Endothelial cell of umbilical vein (primary cell): ENCODE measurements around the gene AURKA. TPM values are rescaled to one million over a fixed set of nuclear protein-coding genes. Genes with fewer than 3 reads are reported as not detected.
A peak's percentile ranks its signal among the peaks of the same experiment; 100 is the strongest.

ENCODE experiments used
- BruUV-seq: library from RNA; stranded (reverse); fragments of 400-500 nt; replicated peaks from 2 replicates; lab custom pipeline; 2021; lab: Mats Ljungman, UMichigan
- CTCF ChIA-PET: fragments of 300-600, 350-600 bp; sonication (Branson Sonifier 250); formaldehyde crosslinking; loops from one replicate; lab custom pipeline; 2021; ENCODE audit warnings: antibody characterized with exemption, inconsistent platforms; lab: Charles Lee
- POLR2A ChIA-PET: fragments of 300-600, 350-600 bp; sonication (Branson Sonifier 250); formaldehyde crosslinking; loops from one replicate; lab custom pipeline; 2021; ENCODE audit warnings: antibody characterized with exemption, inconsistent platforms; lab: Charles Lee
- DNase-seq: peaks from one replicate; pipeline ENCODE4 v3.0.0-alpha.2; 2011; ENCODE audit warnings: low read depth, low spot score
- FAIRE-seq: peaks from 2 replicates; lab custom pipeline; 2011; peaks lifted over from hg19 to GRCh38; lab: Jason Lieb, UNC
- H2AFZ ChIP-seq: 2 replicates; pipeline ENCODE4 v1.6.0; 2012; ENCODE audit warnings: low read depth, low read length, control low read depth, inconsistent platforms
- H3K27ac ChIP-seq: 2 replicates; pipeline ENCODE4 v1.5.1; 2011; ENCODE audit warnings: low read depth, mild to moderate bottlenecking, control low read depth, low read length, moderate library complexity; ENCODE audit not compliant: insufficient read depth
- H3K27me3 ChIP-seq, 2 experiments: 2 replicates each; pipeline versions ENCODE4 v1.6.0 to v1.6.1; 2011; ENCODE audit warnings: low read length in 2 of 2, mixed read lengths in 1 of 2; ENCODE audit not compliant: control insufficient read depth in 2 of 2, insufficient read depth in 2 of 2
- H3K36me3 ChIP-seq, 2 experiments: 2 replicates in 1 of 2; 3 replicates in 1 of 2; pipeline ENCODE4 v1.5.1; 2011; ENCODE audit warnings: low read length in 2 of 2, mild to moderate bottlenecking in 1 of 2, moderate library complexity in 1 of 2; ENCODE audit not compliant: control insufficient read depth in 2 of 2, insufficient read depth in 2 of 2; ENCODE audit errors: extremely low read depth in 1 of 2
- H3K4me1 ChIP-seq: 3 replicates; pipeline ENCODE4 v1.5.1; 2011; ENCODE audit warnings: mild to moderate bottlenecking, low read length; ENCODE audit not compliant: control insufficient read depth, insufficient read depth; ENCODE audit errors: extremely low read depth
- H3K4me2 ChIP-seq: 2 replicates; pipeline ENCODE4 v1.6.1; 2011; ENCODE audit warnings: low read length, control low read depth, mixed read lengths; ENCODE audit not compliant: insufficient read depth
- H3K4me3 ChIP-seq, 3 experiments: fragments of 200-600 bp in 1 of 3; sonication (generic), shearing (Covaris generic) in 1 of 3; replicated peaks in 1 of 3; 2 replicates each; pipeline ENCODE4 v1.5.1; 2011 to 2016; ENCODE audit warnings: control low read depth in 3 of 3, low read length in 3 of 3, mild to moderate bottlenecking in 2 of 3, inconsistent platforms in 1 of 3, low read depth in 1 of 3, moderate library complexity in 1 of 3; ENCODE audit not compliant: insufficient read depth in 1 of 3
- H3K79me2 ChIP-seq: 2 replicates; pipeline ENCODE4 v1.6.0; 2012; ENCODE audit warnings: low read length, inconsistent platforms; ENCODE audit not compliant: control insufficient read depth, insufficient read depth
- H3K9ac ChIP-seq: replicated peaks from 2 replicates; pipeline ENCODE3; 2011; ENCODE audit warnings: low read length, control low read depth; ENCODE audit not compliant: insufficient read depth; ENCODE audit errors: extremely low read depth
- H3K9me1 ChIP-seq: replicated peaks from 3 replicates; pipeline ENCODE4 v1.6.0; 2011; ENCODE audit warnings: mild to moderate bottlenecking, low read length; ENCODE audit not compliant: control insufficient read depth, insufficient read depth; ENCODE audit errors: extremely low read depth
- H3K9me3 ChIP-seq: replicated peaks from 2 replicates; pipeline ENCODE4 v1.5.1; 2012; ENCODE audit warnings: low read length, inconsistent platforms; ENCODE audit not compliant: control insufficient read depth, insufficient read depth
- H4K20me1 ChIP-seq: replicated peaks from 2 replicates; pipeline ENCODE3; 2011; ENCODE audit warnings: mild to moderate bottlenecking, low read length; ENCODE audit not compliant: control insufficient read depth, insufficient read depth; ENCODE audit errors: extremely low read depth
- FOS ChIP-seq: IDR thresholded peaks from 2 replicates; pipeline ENCODE4 v1.6.1; 2011; ENCODE audit warnings: mild to moderate bottlenecking, low read length, moderate library complexity, borderline replicate concordance; ENCODE audit not compliant: insufficient read depth
- JUN ChIP-seq: IDR thresholded peaks from 2 replicates; pipeline ENCODE4 v1.6.1; 2011; ENCODE audit warnings: borderline replicate concordance, low read depth; ENCODE audit not compliant: insufficient read length, insufficient read depth
- MYC ChIP-seq: IDR thresholded peaks from one replicate; pipeline ENCODE4 v1.6.1; 2011; ENCODE audit warnings: mild to moderate bottlenecking, low read depth, low read length
- POLR2AphosphoS5 ChIP-seq: IDR thresholded peaks from 2 replicates; pipeline ENCODE4 v1.6.1; 2012; ENCODE audit warnings: low read depth, mild to moderate bottlenecking, control low read depth, low read length, moderate library complexity; ENCODE audit not compliant: insufficient read depth
- dilution Hi-C: fragments of 300-500 bp; cut with MboI; formaldehyde crosslinking; loops from one replicate; pipeline ENCODE4 v1.15.0; 2019; ENCODE audit warnings: low sequenced_read_pairs; ENCODE audit not compliant: extremely low pct_ligation_motif_present
- intact Hi-C: fragments of 100-400 bp; cut with micrococcal nuclease; formaldehyde crosslinking; loops from one replicate; pipeline ENCODE4 v1.10.0; 2022
- polyA plus RNA-seq, 4 experiments: library from polyadenylated mRNA; depleted of rRNA in 3 of 4; stranded (reverse) in 3 of 4; unstranded in 1 of 4; fragments of >200 nt; gene quantifications; 2 replicates each; pipeline versions ENCODE4 v1.2.1 to v1.2.3, GENCODE V29; 2011 to 2012; ENCODE audit warnings: missing spikeins in 1 of 4
- total RNA-seq: library from RNA; stranded (reverse); gene quantifications from 2 replicates; pipeline ENCODE4 v1.2.3, GENCODE V29; 2021

Gene AURKA
- total and polyA plus RNA-seq, 2 donors (not counting 3 experiments of a cell fraction or from before 2014, with no cell fraction given) = 33.1 to 56.9 TPM

GRCh38 chr20:56376331-56376730 lies 15.7 kb downstream of the AURKA start:
- CTCF ChIA-PET = no interaction called here
- BruUV-seq = no TSS peak
- peaks cover 67% of the 10 kb centered on the region for H3K79me2 ChIP-seq
- FAIRE-seq = no peak
- intact Hi-C loops (loop anchor here (2.0 kb wide), 1 partner anchor 14 kb away; no protein-coding TSS in a partner anchor), dilution Hi-C loops (no loop called here)
- H3K9me3 ChIP-seq = no peaks in the 10 kb centered on the region
- no peak overlapping the region for H3K4me3 ChIP-seq
- no peaks in the 10 kb centered on the region for H3K27me3 ChIP-seq
- no peaks in the 10 kb centered on the region for H4K20me1 ChIP-seq
- no peak overlapping the region for H3K27ac ChIP-seq
- no peaks in the 10 kb centered on the region for H3K9me1 ChIP-seq
- peaks cover 5 to 22% of the 10 kb centered on the region in 2 experiments for H3K36me3 ChIP-seq
- no peak for DNase-seq
- no peak overlapping the region for H3K9ac ChIP-seq
- TF ChIP-seq JUN (no peak), POLR2AphosphoS5 (no peak)
- H3K4me2 ChIP-seq = no peak overlapping the region
- POLR2A ChIA-PET = interaction anchor here (0.8 kb wide), 1 partner anchor 24 kb away, joined by 3 read pairs; no protein-coding TSS in a partner anchor
- no peaks in the 10 kb centered on the region for H3K4me1 ChIP-seq
- H2AFZ ChIP-seq = no peak overlapping the region

- no peak overlapping the region for H3K4me3 ChIP-seq
- no peak overlapping the region for H3K4me2 ChIP-seq
- no peaks in the 10 kb centered on the region for H3K9me1 ChIP-seq
- H3K27me3 ChIP-seq = no peaks in the 10 kb centered on the region
- TF ChIP-seq MYC = no peak
- TF ChIP-seq FOS = peak; percentile 16
- DNase-seq (peak; percentile 10), FAIRE-seq (no peak)
- H3K9me3 ChIP-seq = no peaks in the 10 kb centered on the region
- H3K79me2 ChIP-seq = peaks cover 53% of the 10 kb centered on the region
- intact Hi-C loops (no loop called here), dilution Hi-C loops (no loop called here)
- no peak overlapping the region for H3K9ac ChIP-seq
- H2AFZ ChIP-seq = no peak overlapping the region
- no peak overlapping the region for H3K27ac ChIP-seq
- BruUV-seq = no TSS peak
- ChIA-PET POLR2A (interaction anchor here (0.6 kb wide), 1 partner anchor 44 kb away, joined by 8 read pairs; no protein-coding TSS in a partner anchor), CTCF (no interaction called here)
- no peaks in the 10 kb centered on the region for H4K20me1 ChIP-seq
- H3K4me1 ChIP-seq = no peaks in the 10 kb centered on the region
- H3K36me3 ChIP-seq = peaks cover 5 to 22% of the 10 kb centered on the region in 2 experiments
Measured at GRCh38 chr20:56373942-56374341, 18.1 kb downstream of the AURKA start.
